SK-N-SH (cell line): Measurements from ENCODE around the gene PTGIR. TPM values are rescaled to one million over a fixed set of nuclear protein-coding genes. Genes with fewer than 3 reads are reported as not detected.

Experiments used
- CTCF ChIA-PET: fragments of 300-600, 350-600 bp; formaldehyde crosslinking; extraction: SDS; loops from one replicate; lab custom pipeline; 2021; lab: Yijun Ruan, JAX
- POLR2A ChIA-PET: fragments of 350-600 bp; sonication (Branson Sonifier 250); formaldehyde crosslinking; extraction: SDS; loops from one replicate; lab custom pipeline; 2020; ENCODE audit warnings: antibody characterized with exemption, inconsistent platforms; lab: Yijun Ruan, JAX
- DNase-seq: peaks from one replicate; pipeline ENCODE4 v3.0.0; 2012
- H2AFZ ChIP-seq: fragments of 200-600 bp; sonication (generic); 2 replicates; pipeline ENCODE4 v1.8.1; 2016; ENCODE audit warnings: antibody characterized with exemption, mild to moderate bottlenecking, low read depth
- H3F3A ChIP-seq: fragments of 200-600 bp; sonication (generic); replicated peaks from 2 replicates; pipeline ENCODE3; 2016; ENCODE audit warnings: antibody characterized with exemption, mild to moderate bottlenecking; ENCODE audit not compliant: insufficient read depth
- H3K27ac ChIP-seq, 2 experiments: fragments of 200-500 bp in 1 of 2; fragments of 200-600 bp in 1 of 2; sonication (Bioruptor generic) in 1 of 2; sonication (generic), shearing (Covaris generic) in 1 of 2; 2 replicates each; pipeline versions ENCODE4 v1.5.1 to v1.6.1; 2014 to 2016; ENCODE audit warnings: low read depth in 2 of 2, inconsistent platforms in 1 of 2, low read length in 1 of 2, mild to moderate bottlenecking in 1 of 2, mixed read lengths in 1 of 2
- H3K27me3 ChIP-seq: fragments of 200-600 bp; sonication (generic), shearing (Covaris generic); 2 replicates; pipeline ENCODE4 v1.6.1; 2016; ENCODE audit warnings: mixed run types; ENCODE audit not compliant: insufficient read depth
- H3K36me3 ChIP-seq, 2 experiments: fragments of 200-500 bp in 1 of 2; fragments of 200-600 bp in 1 of 2; sonication (Bioruptor generic) in 1 of 2; sonication (generic) in 1 of 2; replicated peaks in 1 of 2; 2 replicates each; pipeline versions ENCODE3 to v1.5.1; 2014 to 2016; ENCODE audit warnings: low read length in 1 of 2, mild to moderate bottlenecking in 1 of 2; ENCODE audit not compliant: insufficient read depth in 2 of 2, control insufficient read depth in 1 of 2
- H3K4me1 ChIP-seq, 2 experiments: fragments of 200-500 bp in 1 of 2; fragments of 200-600 bp in 1 of 2; sonication (Bioruptor generic) in 1 of 2; sonication (generic), shearing (Covaris generic) in 1 of 2; 2 replicates each; pipeline versions ENCODE4 v1.5.1 to v1.6.1; 2014 to 2016; ENCODE audit warnings: low read depth in 1 of 2, low read length in 1 of 2, mixed run types in 1 of 2; ENCODE audit not compliant: insufficient read depth in 2 of 2, control insufficient read depth in 1 of 2
- H3K4me2 ChIP-seq: fragments of 200-600 bp; sonication (generic), shearing (Covaris generic); 2 replicates; pipeline ENCODE4 v1.6.1; 2017; ENCODE audit warnings: mixed run types
- H3K4me3 ChIP-seq, 2 experiments: fragments of 200-500 bp in 1 of 2; fragments of 200-600 bp in 1 of 2; sonication (Bioruptor generic) in 1 of 2; sonication (generic), shearing (Covaris generic) in 1 of 2; 2 replicates each; pipeline versions ENCODE4 v1.5.1 to v1.8.1; 2014 to 2016; ENCODE audit warnings: low read depth in 2 of 2, inconsistent platforms in 1 of 2, low read length in 1 of 2, mild to moderate bottlenecking in 1 of 2, mixed read lengths in 1 of 2, moderate library complexity in 1 of 2
- H3K79me2 ChIP-seq: fragments of 200-600 bp; sonication (generic); 2 replicates; pipeline ENCODE4 v1.8.1; 2017; ENCODE audit warnings: mild to moderate bottlenecking; ENCODE audit not compliant: insufficient read depth
- H3K9ac ChIP-seq: fragments of 200-600 bp; sonication (generic); 2 replicates; pipeline ENCODE4 v1.6.1; 2017; ENCODE audit warnings: mixed run types
- H3K9me2 ChIP-seq: fragments of 200-600 bp; sonication (generic); 2 replicates; pipeline ENCODE4 v1.6.1; 2017; ENCODE audit warnings: mixed run types
- H3K9me3 ChIP-seq: fragments of 200-600 bp; sonication (generic); 2 replicates; pipeline ENCODE4 v1.6.1; 2017; ENCODE audit warnings: mixed run types, mild to moderate bottlenecking, moderate library complexity
- H4K20me1 ChIP-seq: fragments of 200-600 bp; sonication (generic); 2 replicates; pipeline ENCODE4 v1.6.1; 2017; ENCODE audit warnings: mild to moderate bottlenecking, mixed run types; ENCODE audit not compliant: insufficient read depth
- GATA2 ChIP-seq: sonication (generic); formaldehyde crosslinking; IDR thresholded peaks from 2 replicates; pipeline ENCODE4 v1.5.0; 2020; ENCODE audit warnings: mild to moderate bottlenecking, missing genetic modification reagents
- MEF2A ChIP-seq: IDR thresholded peaks from 2 replicates; pipeline ENCODE4 v1.4.0; 2012; ENCODE audit warnings: low read depth, borderline replicate concordance
- MXI1 ChIP-seq: IDR thresholded peaks from 2 replicates; pipeline ENCODE4 v1.6.1; 2012; ENCODE audit warnings: mild to moderate bottlenecking, low read depth, low read length, improper control_type of control experiment
- POLR2AphosphoS5 ChIP-seq: IDR thresholded peaks from 2 replicates; pipeline ENCODE4 v1.6.1; 2012; ENCODE audit warnings: low read depth, low read length
- TEAD4 ChIP-seq: IDR thresholded peaks from 2 replicates; pipeline ENCODE4 v1.4.0; 2012; ENCODE audit warnings: mild to moderate bottlenecking, borderline replicate concordance; ENCODE audit not compliant: insufficient read depth
- WGBS: methylation state at CpG from one replicate; pipeline ENCODE4 v1.1.6; 2017; ENCODE audit warnings: low lambda C conversion rate; 5-methylcytosine and 5-hydroxymethylcytosine counted together
- polyA plus RNA-seq, 3 experiments: library from polyadenylated mRNA; depleted of rRNA; stranded (reverse); fragments of >200 nt; gene quantifications; 2 replicates each; pipeline ENCODE4 v1.2.3, GENCODE V29; 2012
- TF ChIP-seq, protein P1 (sequence below): fragments of 200-600 bp; sonication (generic); IDR thresholded peaks from 2 replicates; pipeline ENCODE4 v1.6.1; 2017; ENCODE audit warnings: antibody characterized with exemption, mild to moderate bottlenecking, moderate library complexity

PTGIR gene
- polyA plus RNA-seq, 1 of the 3 experiments (the other 2 are of a cell fraction) = 2.5 TPM

DNA sequence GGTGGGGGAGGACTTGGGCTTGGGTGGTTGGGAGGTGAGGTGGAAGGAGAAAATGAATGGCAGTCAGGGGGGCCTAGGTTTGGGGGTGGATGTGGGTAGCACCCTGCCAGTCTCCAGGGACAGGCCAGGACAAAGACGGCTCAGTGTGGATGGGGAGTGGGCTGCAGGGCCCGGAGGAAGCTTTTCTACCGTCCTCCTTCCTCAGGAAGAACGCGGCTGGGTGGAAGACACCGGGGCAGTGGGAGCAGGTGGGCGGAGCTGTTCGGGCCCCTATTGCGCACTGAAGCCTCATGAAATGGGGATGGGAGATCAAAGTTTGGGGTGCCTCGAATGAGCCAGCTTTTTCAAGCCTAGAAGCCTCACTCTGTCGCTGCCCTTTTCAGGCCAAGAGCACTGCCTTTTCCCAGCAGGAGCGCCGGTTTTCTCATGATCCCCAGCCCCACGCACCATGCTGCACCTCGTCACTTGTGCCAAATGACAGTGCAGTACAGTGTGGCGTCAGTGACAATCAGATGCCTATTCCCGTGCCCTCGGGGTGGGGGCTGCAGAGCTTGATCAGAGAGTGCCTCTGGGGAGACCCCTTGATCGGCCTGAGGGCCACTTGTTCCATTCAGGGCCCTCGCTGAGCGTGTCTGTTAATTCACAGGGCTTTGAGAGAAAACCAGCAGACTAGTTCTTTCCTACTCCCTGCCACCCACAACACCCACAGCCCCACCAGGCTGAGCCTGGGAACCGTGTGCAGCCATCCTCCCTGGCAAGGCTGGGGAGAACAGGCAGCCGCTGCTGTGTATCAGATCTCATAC is 22.3 kb downstream of the PTGIR start:
- Histone ChIP-seq H3F3A (no peaks in the 10 kb centered on the region), H2AFZ (no peak overlapping the region), H3K4me3 (peak overlapping the region; percentile 98 to 100), H3K4me2 (peak overlapping the region; percentile 91), H3K4me1 (peaks cover 19 to 41% of the 10 kb centered on the region in 2 experiments), H3K27me3 (no peaks in the 10 kb centered on the region), H3K79me2 (peaks cover 57% of the 10 kb centered on the region), H3K36me3 (peaks cover 10 to 21% of the 10 kb centered on the region in 2 experiments), H3K9me3 (no peaks in the 10 kb centered on the region; the same call in 1 of the 2 replicates), H3K9me2 (no peaks in the 10 kb centered on the region), H3K27ac (peak overlapping the region; percentile 41 to 78), H4K20me1 (peaks cover 40% of the 10 kb centered on the region), H3K9ac (peak overlapping the region; percentile 97)
- TF ChIP-seq, protein P1, sequence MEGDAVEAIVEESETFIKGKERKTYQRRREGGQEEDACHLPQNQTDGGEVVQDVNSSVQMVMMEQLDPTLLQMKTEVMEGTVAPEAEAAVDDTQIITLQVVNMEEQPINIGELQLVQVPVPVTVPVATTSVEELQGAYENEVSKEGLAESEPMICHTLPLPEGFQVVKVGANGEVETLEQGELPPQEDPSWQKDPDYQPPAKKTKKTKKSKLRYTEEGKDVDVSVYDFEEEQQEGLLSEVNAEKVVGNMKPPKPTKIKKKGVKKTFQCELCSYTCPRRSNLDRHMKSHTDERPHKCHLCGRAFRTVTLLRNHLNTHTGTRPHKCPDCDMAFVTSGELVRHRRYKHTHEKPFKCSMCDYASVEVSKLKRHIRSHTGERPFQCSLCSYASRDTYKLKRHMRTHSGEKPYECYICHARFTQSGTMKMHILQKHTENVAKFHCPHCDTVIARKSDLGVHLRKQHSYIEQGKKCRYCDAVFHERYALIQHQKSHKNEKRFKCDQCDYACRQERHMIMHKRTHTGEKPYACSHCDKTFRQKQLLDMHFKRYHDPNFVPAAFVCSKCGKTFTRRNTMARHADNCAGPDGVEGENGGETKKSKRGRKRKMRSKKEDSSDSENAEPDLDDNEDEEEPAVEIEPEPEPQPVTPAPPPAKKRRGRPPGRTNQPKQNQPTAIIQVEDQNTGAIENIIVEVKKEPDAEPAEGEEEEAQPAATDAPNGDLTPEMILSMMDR = no peak
- no peak for TF ChIP-seq TEAD4
- TF ChIP-seq GATA2 (CRISPR knock-in tag) = no peak
- TF ChIP-seq MXI1 = 0 out of 2 replicates have a peak, but pooled peaks have one; percentile 39
- ChIA-PET POLR2A (interaction anchor here (1.3 to 2.6 kb wide), 4 partner anchors 9 to 59 kb away, joined by 5 to 11 read pairs (median 8); partner anchors contain the start of gene DACT3), CTCF (interaction anchor here (0.6 to 23.7 kb wide), 10 partner anchors 8 to 256 kb away, joined by 3 to 471 read pairs (median 5); partner anchors contain the start of gene DACT3)
- DNase-seq = peak; percentile 67
- WGBS = 10% methylated on average over 21 of the region's 23 CpGs

- POLR2A ChIA-PET = interaction anchor here (0.6 to 2.6 kb wide), 12 partner anchors 10 to 512 kb away, joined by 3 to 11 read pairs (median 5); partner anchors contain the start of genes DACT3 and ZC3H4
- no peaks in the 10 kb centered on the region; the same call in 1 of the 2 replicates for H3K9me3 ChIP-seq
- peaks cover 40% of the 10 kb centered on the region for H4K20me1 ChIP-seq
- H3K9me2 ChIP-seq = no peaks in the 10 kb centered on the region
- no peaks in the 10 kb centered on the region for H3F3A ChIP-seq
- peaks cover 5 to 13% of the 10 kb centered on the region in 2 experiments for H3K36me3 ChIP-seq
- H3K9ac ChIP-seq = peak within 1 kb of the TSS; percentile 97
- H3K4me2 ChIP-seq = peak within 1 kb of the TSS; percentile 91
- H3K27ac ChIP-seq = peak within 1 kb of the TSS; percentile 94 to 100
- H3K4me3 ChIP-seq = peak within 1 kb of the TSS; percentile 98 to 100
- H2AFZ ChIP-seq = peak within 1 kb of the TSS; percentile 89
- no peaks in the 10 kb centered on the region for H3K27me3 ChIP-seq
- H3K4me1 ChIP-seq = peaks cover 19 to 37% of the 10 kb centered on the region in 2 experiments
- TF ChIP-seq POLR2AphosphoS5 = peak; percentile 61
- TF ChIP-seq MXI1 = peak; percentile 67; the same call in 1 of the 2 replicates
- no peak for TF ChIP-seq MEF2A
- peak; percentile 60 for DNase-seq
- CTCF ChIA-PET = interaction anchor here (0.8 to 23.7 kb wide), 13 partner anchors 9 to 249 kb away, joined by 3 to 471 read pairs (median 5); partner anchors contain the start of genes AP2S1 and DACT3
- WGBS = 1% methylated on average over 35 of the region's 51 CpGs
- H3K79me2 ChIP-seq = peaks cover 54% of the 10 kb centered on the region
Measured at GRCh38 chr19:46601318-46602224, 23.3 kb downstream of the PTGIR start, which contains the start of gene CALM3. CALM3 (plus strand) TSS chr19:46601330; CDS start chr19:46601435, 105 bp downstream.
